Raji (cell line): ENCODE data around the gene ROCK2.

Experiments
- POLR2A ChIP-seq: IDR thresholded peaks from 2 replicates; pipeline ENCODE4 v1.6.1; 2011; ENCODE audit warnings: low read depth, low read length, control low read depth; ENCODE audit not compliant: insufficient read depth

ROCK2 gene

GRCh38 chr2:11310212-11310611, 34.2 kb downstream of the ROCK2 start:
- TF ChIP-seq POLR2A, result no peak

GRCh38 chr2:11309706-11310105, 34.7 kb downstream of the ROCK2 start:
- TF ChIP-seq POLR2A, result no peak

DNA sequence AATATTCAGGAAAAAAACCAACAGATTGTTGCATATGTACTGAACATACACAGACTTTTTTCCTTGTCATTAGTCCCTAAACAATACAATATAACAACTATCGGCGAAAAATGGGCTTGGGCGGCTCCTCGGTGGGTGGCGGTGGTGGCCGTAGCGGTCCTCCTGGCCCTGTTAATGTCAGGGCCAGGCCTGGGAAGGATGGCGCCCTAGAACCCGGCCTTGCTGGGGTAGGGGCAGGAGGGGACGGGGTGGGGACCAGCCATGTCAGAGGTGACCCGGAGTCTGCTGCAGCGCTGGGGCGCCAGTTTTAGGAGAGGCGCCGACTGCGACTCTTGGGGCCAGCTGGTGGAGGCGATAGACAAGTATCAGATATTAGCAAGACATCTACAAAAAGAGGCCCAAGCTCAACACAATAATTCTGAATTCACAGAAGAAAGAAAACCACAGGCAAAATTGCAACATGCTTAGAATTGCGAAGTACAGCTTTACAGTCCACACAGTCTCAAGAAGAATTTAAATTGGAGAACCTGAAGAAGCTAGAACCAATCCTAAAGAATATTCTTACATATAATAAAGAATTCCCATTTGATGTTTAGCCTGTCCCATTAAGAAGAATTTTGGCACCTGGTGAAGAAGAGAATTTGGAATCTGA, 36.5 kb downstream of the ROCK2 start:
- no peak for TF ChIP-seq POLR2A

DNA sequence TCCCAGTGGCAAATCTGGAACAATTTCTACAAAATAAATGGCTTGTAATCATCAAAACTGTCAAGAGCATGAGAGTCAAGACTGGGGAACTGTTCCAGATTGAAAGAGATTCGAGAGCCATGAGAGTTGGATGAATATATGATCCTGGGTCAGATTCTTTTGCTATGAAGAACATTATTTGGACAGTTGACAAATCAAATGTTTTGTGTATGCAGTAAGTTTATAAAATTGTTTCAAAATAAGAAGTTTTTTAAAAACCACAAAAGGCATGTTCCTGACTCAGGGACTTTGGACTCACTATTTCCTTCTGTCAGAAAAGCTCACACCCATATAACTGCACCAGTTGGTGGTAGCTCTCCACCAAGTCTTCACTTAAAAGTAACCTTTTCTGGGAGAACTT, 38.5 kb downstream of the ROCK2 start:
- TF ChIP-seq POLR2A, result no peak

- no peak for TF ChIP-seq POLR2A
Measured at GRCh38 chr2:11305338-11305737, 39.1 kb downstream of the ROCK2 start.

DNA sequence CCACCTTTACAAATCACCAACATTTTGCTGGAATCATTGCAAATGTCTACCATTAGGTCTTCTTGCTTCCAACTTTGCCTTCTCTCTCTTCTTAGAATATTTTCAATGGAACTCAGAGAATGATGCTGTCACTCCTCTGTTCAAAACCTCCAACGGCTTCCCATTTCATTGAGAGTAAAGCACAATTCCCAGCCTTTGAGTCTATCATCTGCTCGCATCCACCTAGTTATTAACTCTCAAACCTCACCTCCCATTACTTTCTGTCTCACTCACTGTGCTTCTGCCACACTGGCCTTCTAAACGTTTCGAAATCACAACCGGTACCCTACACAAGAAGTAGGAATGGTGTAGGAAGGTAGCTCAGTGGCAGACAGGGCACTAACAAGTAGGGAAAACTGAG, 40.0 kb downstream of the ROCK2 start:
- no peak for TF ChIP-seq POLR2A

DNA sequence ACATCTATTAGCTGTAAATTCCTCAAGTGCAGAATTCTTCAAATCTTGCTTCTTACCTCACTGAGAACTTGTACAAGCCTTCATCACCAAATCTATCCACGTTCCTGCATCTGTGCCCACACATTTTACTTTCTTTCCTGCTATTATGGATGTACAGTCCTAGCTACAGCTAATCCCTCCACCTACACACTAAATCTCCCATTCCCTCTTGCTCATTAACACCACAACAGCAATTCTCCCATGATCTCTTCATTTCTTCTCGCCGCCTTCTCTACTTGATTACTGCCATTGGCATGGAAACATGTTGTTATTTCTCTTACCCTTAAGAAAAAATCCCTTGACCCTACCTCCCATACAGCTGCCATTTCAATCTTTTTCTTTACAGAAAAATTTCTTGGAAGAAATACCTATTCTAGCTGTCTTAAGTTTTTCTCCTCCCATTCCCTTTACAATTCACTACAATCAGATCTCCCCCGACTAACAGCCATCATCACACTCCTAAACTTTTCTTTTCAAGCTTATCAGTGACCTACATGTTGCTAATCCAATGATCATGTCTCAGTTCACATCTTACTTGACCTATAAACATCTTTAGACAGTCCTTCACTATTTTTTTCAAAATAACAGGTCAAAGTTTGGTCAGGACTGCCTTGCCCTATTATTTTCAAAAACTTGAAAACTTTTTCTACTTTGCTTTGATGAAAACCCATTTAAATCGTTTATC, 41.0 kb downstream of the ROCK2 start:
- TF ChIP-seq POLR2A, result no peak

DNA sequence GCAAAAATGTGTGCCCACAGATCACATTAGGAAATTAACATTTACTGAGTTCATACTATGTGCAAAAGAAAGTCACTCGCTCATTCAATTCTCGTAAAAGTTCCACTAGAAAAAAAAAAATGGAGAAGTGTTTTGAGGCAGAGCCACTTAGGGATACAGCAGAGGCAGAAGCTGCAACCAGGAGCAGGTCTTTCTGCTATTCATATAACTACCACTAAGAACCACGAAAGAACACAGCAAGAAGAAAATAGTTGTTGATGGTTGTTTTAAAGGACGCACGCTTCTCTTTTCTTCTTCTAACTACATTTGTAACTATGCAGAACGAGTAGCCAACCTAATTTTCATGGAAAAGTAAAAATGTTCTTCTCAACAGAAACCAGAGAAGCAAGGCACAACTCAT, 45.0 kb downstream of the ROCK2 start:
- no peak for TF ChIP-seq POLR2A

DNA sequence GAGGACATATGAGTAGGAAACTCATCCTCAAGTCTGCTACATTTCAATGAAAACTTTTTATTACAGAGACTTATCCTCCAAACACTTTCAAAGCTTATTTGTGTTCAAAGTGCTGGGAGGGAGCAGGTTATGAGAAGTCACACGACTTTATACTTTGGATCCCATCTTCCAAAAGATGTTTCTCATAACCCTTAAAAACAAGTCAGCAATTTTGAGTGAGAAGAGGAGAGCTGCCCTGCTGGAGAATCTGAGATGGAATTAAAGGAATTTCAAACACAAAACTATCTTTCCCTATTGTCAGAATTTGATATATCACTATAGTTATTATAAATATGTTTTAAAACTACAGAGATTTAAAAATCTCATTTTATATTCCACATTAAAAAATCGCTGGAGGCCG, 45.8 kb downstream of the ROCK2 start:
- no peak for TF ChIP-seq POLR2A

GRCh38 chr2:11296401-11296800, 48.0 kb downstream of the ROCK2 start:
- no peak for TF ChIP-seq POLR2A

- no peak for TF ChIP-seq POLR2A
Measured at GRCh38 chr2:11292464-11293255, 51.8 kb downstream of the ROCK2 start.

GRCh38 chr2:11290713-11291112, 53.7 kb downstream of the ROCK2 start:
- no peak for TF ChIP-seq POLR2A

DNA sequence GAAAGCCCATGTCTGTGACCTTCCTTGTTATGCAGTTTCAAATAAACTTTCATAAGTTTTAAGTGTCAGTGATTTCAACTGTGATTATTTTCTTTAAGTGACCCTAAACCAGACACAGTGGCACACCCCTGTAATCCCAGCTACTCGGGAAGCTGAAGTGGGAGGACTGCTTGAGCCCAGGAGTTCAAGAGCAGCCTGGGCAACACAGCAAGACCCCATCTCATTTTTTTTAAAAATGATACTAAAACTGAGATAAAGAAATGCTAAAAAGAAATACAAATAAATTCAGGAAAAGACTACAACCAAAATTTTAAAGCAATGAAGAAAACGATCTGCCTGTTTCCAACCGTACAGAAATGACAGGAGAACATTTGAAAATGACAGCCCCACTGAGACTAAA, 54.2 kb downstream of the ROCK2 start:
- TF ChIP-seq POLR2A, result no peak

GRCh38 chr2:11288431-11288830, 56.0 kb downstream of the ROCK2 start:
- TF ChIP-seq POLR2A, result no peak

- TF ChIP-seq POLR2A, result no peak
Measured at GRCh38 chr2:11286749-11287148, 57.7 kb downstream of the ROCK2 start.

DNA sequence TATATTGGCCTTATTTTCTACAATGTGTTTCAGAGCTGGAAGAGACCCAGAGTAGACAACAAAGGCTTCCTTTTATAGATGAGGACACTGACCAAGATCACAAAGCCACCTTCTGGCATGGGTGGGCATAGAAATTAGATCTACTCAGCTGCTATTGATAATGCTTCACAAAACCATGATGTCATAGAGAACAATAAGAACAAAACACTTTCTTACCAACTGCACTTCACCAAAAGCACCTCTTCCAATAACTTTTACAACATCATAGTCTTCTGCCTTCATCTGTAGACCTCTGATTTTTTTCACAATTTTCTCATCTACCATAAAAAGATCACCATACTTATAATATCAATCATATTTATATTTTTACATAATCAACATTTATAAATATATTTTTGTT, 58.1 kb downstream of the ROCK2 start:
- TF ChIP-seq POLR2A, result no peak
